ENCODE results near the gene MRPS26. TPM values are rescaled to one million over a fixed set of nuclear protein-coding genes. Genes with fewer than 3 reads are reported as not detected.

MRPS26 gene
- total and polyA plus RNA-seq, 2 of the 13 experiments (the other 11 are each of a cell fraction or from before 2014, with no cell fraction given), result 89.8 to 187 TPM

DNA sequence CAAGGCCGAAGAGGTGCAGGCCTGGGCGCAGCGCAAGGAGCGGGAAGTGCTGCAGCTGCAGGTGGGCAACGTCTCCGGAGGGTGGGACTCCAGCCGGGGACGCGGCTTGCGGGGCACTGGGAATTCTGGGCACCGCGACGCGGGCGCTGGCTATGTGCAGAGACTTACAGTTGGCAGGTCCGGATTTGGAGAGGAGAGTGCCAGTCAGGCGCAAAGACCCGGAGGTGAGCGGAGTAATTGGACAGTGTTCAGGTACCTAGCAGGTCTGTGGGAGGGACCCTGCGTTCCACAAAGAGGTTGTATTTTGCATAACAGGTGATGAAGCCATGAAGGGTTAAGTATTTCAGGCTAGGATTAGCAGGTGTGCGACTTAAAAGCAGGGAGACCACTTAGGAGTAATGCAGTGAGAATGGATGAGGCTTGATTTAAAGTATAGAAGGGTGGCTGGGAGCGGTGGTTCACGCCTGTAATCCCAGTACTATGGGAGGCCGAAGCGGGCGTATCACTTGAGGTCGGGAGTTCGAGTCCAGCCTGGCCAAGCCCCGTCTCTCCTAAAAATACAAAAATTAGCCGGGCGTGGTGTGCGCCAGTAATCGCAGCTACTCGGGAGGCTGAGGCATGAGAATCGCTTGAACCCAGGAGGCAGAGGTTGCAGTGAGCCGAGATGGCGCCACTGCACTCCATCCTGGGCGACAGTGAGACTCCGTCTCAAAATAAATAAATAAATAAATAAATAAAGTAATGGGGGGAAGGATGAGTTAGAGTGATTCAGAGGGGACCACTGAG lies 1.0 kb downstream of the MRPS26 start (continued):
- 0 out of 2 replicates have a peak, but pooled peaks have one; percentile 3 for TF ChIP-seq ZNF234 (CRISPR knock-in tag; conservative IDR thresholded peaks at IDR 0.05)
- no peak for TF ChIP-seq ZNF816 (CRISPR knock-in tag; IDR thresholded peaks at IDR 0.05; ENCODE audit: borderline replicate concordance)
- TF ChIP-seq ZNF841 (CRISPR knock-in tag; IDR thresholded peaks at IDR 0.05; ENCODE audit: borderline replicate concordance), result no peak
- no peak for TF ChIP-seq ARNT2 (CRISPR knock-in tag; IDR thresholded peaks at IDR 0.05; ENCODE audit: low read depth)
- TF ChIP-seq ZNF354B (CRISPR knock-in tag; IDR thresholded peaks at IDR 0.05), result no peak; the same call in none of the 2 replicates
- TF ChIP-seq NFE2L1 (CRISPR knock-in tag; IDR thresholded peaks at IDR 0.05; ENCODE audit: borderline replicate concordance), result no peak
- no peak for TF ChIP-seq AKAP8 (CRISPR knock-in tag; IDR thresholded peaks at IDR 0.05)
- peak; percentile 27; the same call in 1 of the 2 replicates for TF ChIP-seq ZNF484 (CRISPR knock-in tag; IDR thresholded peaks at IDR 0.05; ENCODE audit: borderline replicate concordance, low read depth)
- TF ChIP-seq MBNL3 (CRISPR knock-in tag; conservative IDR thresholded peaks at IDR 0.05), result no peak
- TF ChIP-seq ZNF547 (CRISPR knock-in tag; IDR thresholded peaks at IDR 0.05), result no peak
- TF ChIP-seq, protein P1, sequence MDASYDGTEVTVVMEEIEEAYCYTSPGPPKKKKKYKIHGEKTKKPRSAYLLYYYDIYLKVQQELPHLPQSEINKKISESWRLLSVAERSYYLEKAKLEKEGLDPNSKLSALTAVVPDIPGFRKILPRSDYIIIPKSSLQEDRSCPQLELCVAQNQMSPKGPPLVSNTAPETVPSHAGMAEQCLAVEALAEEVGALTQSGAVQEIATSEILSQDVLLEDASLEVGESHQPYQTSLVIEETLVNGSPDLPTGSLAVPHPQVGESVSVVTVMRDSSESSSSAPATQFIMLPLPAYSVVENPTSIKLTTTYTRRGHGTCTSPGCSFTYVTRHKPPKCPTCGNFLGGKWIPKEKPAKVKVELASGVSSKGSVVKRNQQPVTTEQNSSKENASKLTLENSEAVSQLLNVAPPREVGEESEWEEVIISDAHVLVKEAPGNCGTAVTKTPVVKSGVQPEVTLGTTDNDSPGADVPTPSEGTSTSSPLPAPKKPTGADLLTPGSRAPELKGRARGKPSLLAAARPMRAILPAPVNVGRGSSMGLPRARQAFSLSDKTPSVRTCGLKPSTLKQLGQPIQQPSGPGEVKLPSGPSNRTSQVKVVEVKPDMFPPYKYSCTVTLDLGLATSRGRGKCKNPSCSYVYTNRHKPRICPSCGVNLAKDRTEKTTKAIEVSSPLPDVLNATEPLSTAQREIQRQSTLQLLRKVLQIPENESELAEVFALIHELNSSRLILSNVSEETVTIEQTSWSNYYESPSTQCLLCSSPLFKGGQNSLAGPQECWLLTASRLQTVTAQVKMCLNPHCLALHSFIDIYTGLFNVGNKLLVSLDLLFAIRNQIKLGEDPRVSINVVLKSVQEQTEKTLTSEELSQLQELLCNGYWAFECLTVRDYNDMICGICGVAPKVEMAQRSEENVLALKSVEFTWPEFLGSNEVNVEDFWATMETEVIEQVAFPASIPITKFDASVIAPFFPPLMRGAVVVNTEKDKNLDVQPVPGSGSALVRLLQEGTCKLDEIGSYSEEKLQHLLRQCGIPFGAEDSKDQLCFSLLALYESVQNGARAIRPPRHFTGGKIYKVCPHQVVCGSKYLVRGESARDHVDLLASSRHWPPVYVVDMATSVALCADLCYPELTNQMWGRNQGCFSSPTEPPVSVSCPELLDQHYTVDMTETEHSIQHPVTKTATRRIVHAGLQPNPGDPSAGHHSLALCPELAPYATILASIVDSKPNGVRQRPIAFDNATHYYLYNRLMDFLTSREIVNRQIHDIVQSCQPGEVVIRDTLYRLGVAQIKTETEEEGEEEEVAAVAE (CRISPR knock-in tag; IDR thresholded peaks at IDR 0.05; ENCODE audit: borderline replicate concordance), result no peak
